Measurements from ENCODE around the gene ZNF75A. TPM values are rescaled to one million over a fixed set of nuclear protein-coding genes. Genes with fewer than 3 reads are reported as not detected.

The ZNF75A gene
- total and polyA plus RNA-seq, 2 of the 4 experiments (the other 2 are of a cell fraction) = 14.6 to 15.4 TPM

DNA sequence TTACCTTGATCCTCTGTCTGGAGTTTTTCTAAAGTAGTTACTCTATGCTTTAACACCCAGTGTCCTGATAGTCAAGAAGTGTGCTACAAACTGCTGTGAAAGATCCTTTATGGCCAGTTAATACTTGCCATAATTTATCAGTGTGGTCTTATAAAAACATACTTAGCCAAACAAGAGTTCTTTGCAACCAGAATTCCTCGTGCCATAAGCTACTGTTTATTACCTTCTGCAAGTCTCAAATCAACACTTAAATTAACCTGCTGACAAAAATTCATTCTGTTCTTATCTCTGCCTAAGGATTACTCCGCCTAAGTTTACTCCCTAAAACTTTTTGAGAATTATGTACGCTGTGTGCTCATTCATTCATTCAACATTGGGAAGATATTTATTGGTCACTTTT lies 22.8 kb downstream of the ZNF75A start:
- no peak overlapping the region for H4K91ac ChIP-seq (ENCODE audit: insufficient read depth, low read depth, low read length)
- DNase-seq (no peak), ATAC-seq (ENCODE audit: low read depth) (no peak)
- H3K4me2 ChIP-seq (ENCODE audit: low read depth, low read length) = no peak overlapping the region
- H3K4ac ChIP-seq (ENCODE audit: low read depth, low read length) = no peak overlapping the region
- no peak overlapping the region for H2AK5ac ChIP-seq (ENCODE audit: low read depth, low read length)
- H3K4me3 ChIP-seq (ENCODE audit: insufficient read depth, low read depth, low read length) = no peak overlapping the region
- intact Hi-C loops (cut with micrococcal nuclease) (no loop called here), dilution Hi-C loops (cut with HindIII; ENCODE audit: low sequenced_read_pairs, unreplicated experiment) (no loop called here), in situ Hi-C loops (cut with MboI; ENCODE audit: low sequenced_read_pairs) (no loop called here)
- no peak overlapping the region for H3K56ac ChIP-seq (ENCODE audit: extremely low read depth, insufficient read depth, low read length)
- H2BK20ac ChIP-seq (ENCODE audit: low read depth, low read length) = no peak overlapping the region
- H2AK9ac ChIP-seq (replicated peaks; ENCODE audit: low read depth, low read length, poor library complexity) = no peak overlapping the region
- H3K14ac ChIP-seq (replicated peaks; ENCODE audit: low read depth, low read length) = no peak overlapping the region
- H2BK5ac ChIP-seq (ENCODE audit: low read depth, low read length, poor library complexity, severe bottlenecking) = no peak overlapping the region
- H3K23ac ChIP-seq (ENCODE audit: low read depth, low read length) = no peak overlapping the region
- no peaks in the 10 kb centered on the region for H3K27me3 ChIP-seq (ENCODE audit: control insufficient read depth, insufficient read depth, low read length)
- no CpG with 5 or more reads among the region's 3 CpGs for WGBS, 2 experiments (ENCODE audit: extremely low coverage in 2 of 2, insufficient read length in 1 of 2)
- no peak overlapping the region for H3K18ac ChIP-seq (ENCODE audit: low read depth, low read length)
- no peak overlapping the region for H4K5ac ChIP-seq (ENCODE audit: low read depth, low read length)
- no peaks in the 10 kb centered on the region for H3K79me1 ChIP-seq (ENCODE audit: low read depth in 1 of 2, low read length in 2 of 2)
- H4K20me1 ChIP-seq (ENCODE audit: insufficient read depth, low read length) = no peaks in the 10 kb centered on the region
- no TSS peak for BruUV-seq (replicated peaks)
- no peak overlapping the region for H3K9ac ChIP-seq (ENCODE audit: low read depth, low read length)
- no peaks in the 10 kb centered on the region for H3K4me1 ChIP-seq (ENCODE audit: control insufficient read depth, insufficient read depth, low read length)
- H3K9me3 ChIP-seq (ENCODE audit: control insufficient read depth, insufficient read depth, low read length) = peaks cover 7% of the 10 kb centered on the region
- H4K8ac ChIP-seq (ENCODE audit: low read depth in 2 of 2, low read length in 2 of 2) = no peak overlapping the region
- CTCF ChIA-PET = no interaction called here
- H2AFZ ChIP-seq (replicated peaks; ENCODE audit: low read length, poor library complexity) = no peak overlapping the region
- POLR2A ChIA-PET (ENCODE audit: unreplicated experiment) = no interaction called here
- no peak for TF ChIP-seq FOS (IDR thresholded peaks at IDR 0.05; ENCODE audit: low read depth, low read length)
- TF ChIP-seq, protein P1, sequence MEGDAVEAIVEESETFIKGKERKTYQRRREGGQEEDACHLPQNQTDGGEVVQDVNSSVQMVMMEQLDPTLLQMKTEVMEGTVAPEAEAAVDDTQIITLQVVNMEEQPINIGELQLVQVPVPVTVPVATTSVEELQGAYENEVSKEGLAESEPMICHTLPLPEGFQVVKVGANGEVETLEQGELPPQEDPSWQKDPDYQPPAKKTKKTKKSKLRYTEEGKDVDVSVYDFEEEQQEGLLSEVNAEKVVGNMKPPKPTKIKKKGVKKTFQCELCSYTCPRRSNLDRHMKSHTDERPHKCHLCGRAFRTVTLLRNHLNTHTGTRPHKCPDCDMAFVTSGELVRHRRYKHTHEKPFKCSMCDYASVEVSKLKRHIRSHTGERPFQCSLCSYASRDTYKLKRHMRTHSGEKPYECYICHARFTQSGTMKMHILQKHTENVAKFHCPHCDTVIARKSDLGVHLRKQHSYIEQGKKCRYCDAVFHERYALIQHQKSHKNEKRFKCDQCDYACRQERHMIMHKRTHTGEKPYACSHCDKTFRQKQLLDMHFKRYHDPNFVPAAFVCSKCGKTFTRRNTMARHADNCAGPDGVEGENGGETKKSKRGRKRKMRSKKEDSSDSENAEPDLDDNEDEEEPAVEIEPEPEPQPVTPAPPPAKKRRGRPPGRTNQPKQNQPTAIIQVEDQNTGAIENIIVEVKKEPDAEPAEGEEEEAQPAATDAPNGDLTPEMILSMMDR (conservative IDR thresholded peaks at IDR 0.05; ENCODE audit: low read depth, low read length) = no peak
- H3K9me1 ChIP-seq (ENCODE audit: insufficient read depth, low read length) = no peaks in the 10 kb centered on the region
- no peaks in the 10 kb centered on the region for H3K36me3 ChIP-seq (ENCODE audit: control insufficient read depth, insufficient read depth, low read length)
- no peak overlapping the region for H3K27ac ChIP-seq (ENCODE audit: insufficient read depth, low read length)
- H2BK120ac ChIP-seq (ENCODE audit: low read depth, low read length) = no peak overlapping the region
- H2BK15ac ChIP-seq (ENCODE audit: low read depth, low read length) = no peak overlapping the region

Data from IMR-90 (cell line).